GM18858 (cell line): Measurements from ENCODE around the gene PLD6.

ENCODE experiments used
- ATAC-seq: cut with Tn5 transposase; IDR thresholded peaks from one replicate; pipeline ENCODE4 v1.9.1; 2021; ENCODE audit not compliant: unreplicated experiment

The PLD6 gene

DNA sequence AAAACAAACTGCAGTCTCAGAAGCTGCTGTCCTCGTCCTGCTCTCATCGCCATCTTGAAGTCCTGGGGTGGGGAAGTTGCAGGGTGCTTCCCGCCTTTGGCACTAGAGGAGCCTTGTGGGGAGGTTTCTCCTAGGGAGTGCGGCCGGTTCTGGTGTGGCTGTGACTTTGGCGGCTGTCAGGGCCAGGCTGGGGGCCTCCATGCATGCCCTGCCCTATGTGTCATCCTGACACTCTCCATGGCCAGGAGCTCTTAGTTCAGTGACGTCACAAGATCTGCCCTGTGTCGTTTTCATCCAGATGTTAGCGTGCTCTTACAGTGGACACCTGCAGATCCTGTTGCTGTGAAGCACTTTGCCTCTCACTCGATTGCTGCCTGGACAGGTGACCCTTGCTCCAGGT is 49.6 kb downstream of the PLD6 start:
- ATAC-seq = no peak

DNA sequence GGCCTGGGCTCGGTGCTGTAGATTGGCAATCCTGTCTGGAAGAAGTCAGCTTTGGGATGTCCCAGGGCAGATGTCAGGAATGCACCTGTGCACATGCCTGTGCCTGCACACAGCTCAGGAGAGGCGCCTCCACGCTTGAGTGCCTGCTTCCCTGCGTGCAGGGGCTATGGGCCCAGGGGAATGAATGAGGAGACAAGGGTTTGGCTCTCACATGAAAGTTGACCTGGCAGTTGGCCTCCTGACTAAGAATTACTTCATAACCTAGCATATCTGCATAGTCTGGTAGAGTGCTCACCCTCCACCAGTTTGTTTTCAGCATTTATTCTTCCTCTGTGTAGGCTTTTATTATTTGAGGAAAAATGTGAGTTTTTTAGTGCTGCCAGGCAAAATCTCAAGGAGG is 50.0 kb downstream of the PLD6 start:
- ATAC-seq = no peak

DNA sequence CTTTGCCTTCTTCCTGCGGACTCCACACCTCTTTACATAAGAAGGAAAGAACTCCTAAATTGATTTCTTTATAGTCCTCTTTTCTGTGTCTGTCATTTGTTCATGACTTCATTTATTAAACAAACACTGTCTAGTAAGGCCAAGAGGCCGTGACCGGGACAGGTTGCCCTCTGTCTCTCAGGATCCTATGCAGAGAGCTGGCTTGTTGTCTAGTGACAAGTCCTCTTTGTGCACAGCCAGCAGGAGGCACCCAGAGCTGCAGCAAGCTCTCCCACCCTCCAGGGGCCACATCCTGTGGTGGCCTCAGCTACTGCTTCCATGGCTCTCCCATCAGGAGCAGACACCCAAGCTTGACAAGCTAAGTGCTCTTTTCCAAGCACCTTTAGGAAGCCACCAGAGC is 50.6 kb downstream of the PLD6 start:
- no peak for ATAC-seq

DNA sequence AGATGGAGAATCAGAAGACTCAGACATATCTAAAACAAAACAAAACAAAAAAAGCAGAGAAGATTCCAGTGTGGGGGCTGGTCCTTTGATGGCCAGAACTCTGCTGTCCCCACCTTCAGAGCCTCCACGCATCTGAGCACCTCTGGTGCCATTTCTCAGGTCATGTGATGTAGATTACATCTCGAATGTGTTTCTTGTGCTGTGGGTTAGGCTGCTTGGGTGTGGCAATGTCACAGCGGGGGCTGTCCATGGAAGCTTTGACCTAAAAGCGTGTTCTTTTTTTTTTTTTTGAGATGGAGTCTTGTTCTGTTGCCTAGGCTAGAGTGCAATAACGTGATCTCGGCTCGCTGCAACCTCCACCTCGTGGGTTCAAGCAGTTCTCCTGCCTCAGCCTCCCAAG is 51.2 kb downstream of the PLD6 start:
- ATAC-seq = no peak

DNA sequence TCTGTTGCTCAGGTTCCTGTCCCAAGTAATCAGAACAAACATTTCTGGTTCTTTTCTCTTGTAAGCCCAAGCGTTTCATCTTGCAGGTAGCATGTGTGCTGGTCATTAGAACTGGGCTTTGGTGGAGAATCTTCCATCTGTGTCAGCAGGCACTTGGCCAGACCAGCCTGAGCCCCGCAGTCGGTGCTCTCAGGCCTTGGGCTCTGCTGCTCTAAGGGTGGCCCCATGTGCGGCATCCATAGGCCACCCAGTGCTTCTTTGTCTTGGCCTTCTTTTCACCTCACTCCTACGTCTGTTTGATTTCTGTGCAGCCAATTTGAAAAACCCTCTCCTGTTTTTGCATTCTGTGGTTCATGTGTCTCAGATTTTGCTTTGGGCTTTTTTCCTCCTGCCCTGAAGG is 51.6 kb downstream of the PLD6 start:
- no peak for ATAC-seq

DNA sequence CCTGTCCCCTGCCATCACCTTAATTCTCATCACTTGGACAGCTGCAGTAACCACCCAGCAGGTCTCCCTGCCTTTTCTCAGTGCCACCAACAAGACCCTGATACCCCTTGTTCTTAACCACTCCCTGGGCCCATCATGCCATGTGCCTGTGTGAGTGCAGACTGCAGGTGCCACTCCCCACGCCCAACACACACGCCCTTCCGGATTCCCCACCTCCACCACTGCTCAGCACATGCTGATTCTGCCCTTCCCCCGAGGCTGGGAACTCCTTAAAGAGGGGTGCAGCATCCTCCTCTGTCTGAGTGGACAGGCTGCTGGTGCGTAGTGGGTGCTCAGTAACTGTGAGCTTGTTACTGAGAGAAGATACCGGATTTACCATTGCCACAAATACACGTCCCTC is 52.4 kb downstream of the PLD6 start:
- ATAC-seq = no peak

DNA sequence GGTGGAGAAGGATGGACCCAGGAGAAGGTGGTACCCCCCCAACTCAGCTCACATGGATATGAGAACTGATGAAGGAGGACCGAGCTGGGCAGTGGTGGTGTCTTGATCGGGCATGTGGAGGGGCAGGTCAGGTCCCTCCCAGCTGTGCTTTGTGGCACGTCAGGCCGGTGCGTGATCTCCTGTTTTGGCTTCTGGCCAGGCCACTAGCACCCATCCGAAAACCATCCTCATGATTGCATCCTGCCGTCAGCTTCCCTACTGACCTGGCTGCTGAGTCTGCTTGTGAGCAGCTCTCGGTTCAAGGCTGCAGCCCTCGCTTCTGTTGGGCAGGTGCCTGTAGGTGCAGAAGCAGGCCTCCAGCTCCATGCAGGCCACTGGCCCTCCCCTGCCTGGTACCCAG is 53.1 kb downstream of the PLD6 start:
- ATAC-seq = no peak

DNA sequence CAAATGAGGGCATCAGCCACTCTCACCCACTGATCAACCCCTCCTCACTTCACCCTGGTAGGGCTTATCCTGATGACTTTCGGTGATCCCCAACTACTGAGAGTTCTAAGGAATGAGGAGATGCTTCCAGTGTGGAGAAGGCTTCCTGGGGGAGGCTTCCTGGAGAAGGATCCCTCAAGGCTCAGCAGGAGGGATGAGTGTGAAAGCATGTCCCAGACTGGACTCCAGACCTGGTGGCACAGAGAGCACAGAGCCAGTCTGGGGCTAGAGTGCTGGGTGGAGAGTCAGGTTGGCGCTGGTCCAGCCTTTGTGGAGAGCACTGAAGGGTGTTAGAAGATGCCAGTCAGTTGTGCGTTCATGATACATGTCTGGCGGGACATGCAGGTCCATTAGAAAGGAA is 53.7 kb downstream of the PLD6 start:
- no peak for ATAC-seq

DNA sequence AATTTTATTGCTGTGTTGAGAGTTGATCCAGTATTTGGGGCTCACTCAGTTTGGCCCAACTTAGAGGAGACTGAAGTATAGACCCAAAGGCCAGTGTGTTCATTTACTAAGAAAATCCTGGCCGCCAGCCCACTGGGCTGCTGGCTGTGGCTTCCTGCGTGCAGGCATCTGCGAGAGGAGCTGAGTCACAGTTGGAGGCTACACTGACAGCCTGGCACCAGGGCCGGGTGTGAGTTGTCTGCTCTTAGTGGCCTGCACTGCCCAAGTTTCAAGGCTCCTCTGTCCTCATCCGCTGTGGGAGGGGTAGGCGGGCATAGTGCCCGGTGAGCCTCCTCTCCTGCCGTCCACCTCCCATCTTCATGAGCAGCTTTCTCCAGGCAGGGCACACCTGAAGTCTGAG is 54.2 kb downstream of the PLD6 start:
- ATAC-seq = no peak

DNA sequence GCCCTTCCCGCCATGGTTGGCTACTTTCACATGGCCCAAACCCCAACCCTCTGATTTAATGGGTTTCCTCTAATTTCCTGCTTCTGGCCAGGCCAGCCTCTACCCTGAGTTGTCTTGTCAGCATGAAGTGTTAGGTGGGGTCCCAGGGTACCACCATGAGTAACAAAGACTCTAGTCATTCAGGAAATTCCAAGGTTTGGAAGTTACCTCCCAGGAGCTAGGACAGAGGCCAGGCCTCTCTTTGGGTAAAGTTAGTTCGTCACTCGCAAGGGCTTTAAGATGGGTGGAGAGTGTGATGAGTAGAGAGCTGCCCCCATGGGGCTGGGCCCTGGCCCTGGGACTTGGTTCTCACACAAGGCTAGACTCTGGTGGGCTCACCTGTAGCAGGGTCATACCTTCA is 54.6 kb downstream of the PLD6 start:
- ATAC-seq = no peak

DNA sequence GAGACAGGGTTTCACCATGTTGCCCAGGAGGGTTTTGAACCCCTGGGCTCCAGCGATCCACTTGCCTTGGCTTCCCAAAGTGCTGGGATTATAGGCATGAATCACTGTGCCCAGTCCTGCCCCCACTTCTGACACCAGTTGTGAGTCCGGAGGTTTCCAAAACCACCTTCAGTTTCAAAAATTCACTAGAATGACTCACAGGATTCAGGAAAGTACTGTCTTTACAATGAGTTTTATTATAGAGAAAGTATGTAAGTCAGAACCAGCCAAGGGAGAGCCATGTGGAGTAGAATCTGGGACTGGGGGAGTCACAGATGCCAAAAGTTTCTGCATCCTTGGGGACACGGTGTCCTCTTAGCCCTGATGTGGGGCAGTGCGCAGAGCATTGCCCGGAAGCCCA is 55.1 kb downstream of the PLD6 start:
- no peak for ATAC-seq
